HG03520 (cell line): Measurements from ENCODE around the gene NCBP2.

ENCODE experiments used
- ATAC-seq: cut with Tn5 transposase; IDR thresholded peaks from one replicate; pipeline ENCODE4 v1.9.1; 2021; ENCODE audit warnings: mild to moderate bottlenecking, moderate library complexity; ENCODE audit not compliant: unreplicated experiment

Gene NCBP2

GRCh38 chr3:196942226-196942914 lies at the start of gene NCBP2:
NCBP2 (minus strand) TSS chr3:196942528; CDS start chr3:196942503, 25 bp downstream.
- ATAC-seq: peak; percentile 93

DNA sequence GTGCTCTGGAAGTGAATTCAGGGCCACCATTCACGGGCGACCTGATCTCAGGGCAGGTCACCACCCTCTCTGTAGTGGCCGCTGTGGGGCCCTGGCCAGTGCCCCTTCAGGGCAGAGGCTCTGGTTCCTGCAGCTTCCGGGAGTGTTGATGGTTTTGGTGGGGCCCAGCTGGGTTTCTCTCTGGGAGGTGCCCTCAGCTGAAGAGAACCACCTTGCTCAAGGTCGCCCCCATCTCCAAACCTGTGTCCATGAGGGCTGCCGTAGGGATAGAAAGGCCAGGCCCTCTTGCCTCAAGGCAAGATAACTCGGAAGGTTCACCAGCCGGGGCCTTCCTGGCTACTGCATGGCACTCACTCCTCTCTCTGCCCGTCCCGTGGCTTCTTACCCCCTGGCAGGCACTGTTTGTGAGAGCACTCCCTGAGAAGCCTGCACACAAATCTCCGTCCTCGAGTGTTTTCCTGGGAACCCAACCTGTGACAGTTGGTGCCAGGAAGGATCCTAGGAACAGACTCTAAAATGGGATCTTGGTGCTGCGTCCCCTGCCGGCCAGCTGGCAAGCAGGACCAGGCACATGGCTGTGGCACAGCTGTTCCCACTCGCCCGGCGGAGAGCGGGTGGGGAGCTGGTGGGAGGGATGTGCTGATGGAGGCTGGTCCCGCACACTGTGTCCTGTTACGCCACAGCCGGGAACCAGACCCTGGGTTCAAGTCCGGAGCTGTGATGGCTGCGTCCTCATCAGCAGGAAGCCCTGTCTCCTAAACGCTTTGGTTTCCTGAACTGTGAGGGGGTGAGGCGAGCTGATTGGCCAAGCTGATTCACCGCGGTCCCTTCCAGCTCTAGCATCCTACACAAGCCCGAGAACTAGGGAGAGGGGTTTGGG lies 49.5 kb upstream of the NCBP2 start:
- no peak for ATAC-seq

DNA sequence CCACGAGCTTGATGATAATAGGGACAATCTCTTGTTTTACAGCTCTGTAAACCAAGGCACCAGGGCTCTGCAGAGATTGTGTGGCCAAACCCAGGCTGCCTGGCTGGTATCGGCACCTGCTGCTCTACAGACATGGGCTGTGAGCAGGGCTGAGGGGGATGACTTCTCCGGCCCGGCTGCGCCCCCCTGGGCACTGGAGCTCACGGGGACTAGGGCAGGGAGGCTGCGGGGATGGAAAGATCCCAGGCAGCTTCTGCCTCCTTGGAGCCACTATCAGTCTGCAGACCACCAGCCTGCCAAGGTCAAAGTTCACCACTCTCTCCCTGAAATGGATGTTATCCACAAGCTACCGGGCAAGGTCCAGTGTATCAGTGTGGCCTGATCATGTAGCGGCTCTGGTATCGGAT lies 48.3 kb upstream of the NCBP2 start:
- no peak for ATAC-seq

DNA sequence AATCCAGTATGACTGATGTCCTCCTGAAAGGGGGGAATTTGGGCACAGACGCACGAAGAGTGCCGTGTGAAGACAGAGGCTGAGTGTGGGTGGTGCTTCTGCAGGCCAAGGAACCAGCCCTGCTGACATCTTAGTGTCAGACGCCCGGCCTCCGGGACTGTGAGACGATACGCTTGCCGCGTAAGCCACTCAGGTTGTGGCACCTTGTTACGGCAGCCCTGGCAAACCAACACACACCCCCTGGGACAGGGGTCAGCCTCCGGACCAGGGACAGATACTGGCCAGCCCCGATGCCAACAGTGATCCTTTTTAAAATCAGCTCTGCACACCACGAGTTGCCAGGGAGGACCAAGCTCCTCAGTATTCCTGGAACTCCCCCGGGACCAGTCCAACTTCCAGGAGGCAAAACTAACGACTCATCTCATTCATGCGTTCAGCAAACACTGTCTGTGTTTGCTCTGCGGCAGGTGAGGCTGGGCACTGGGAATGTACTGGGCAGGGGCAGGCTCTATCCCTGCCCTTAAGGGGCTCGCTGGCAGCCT lies 47.5 kb upstream of the NCBP2 start:
- ATAC-seq: no peak

GRCh38 chr3:196988241-196989029 lies 46.1 kb upstream of the NCBP2 start:
- ATAC-seq: no peak

- ATAC-seq: no peak
Observed at GRCh38 chr3:196987022-196987421, 44.7 kb upstream of the NCBP2 start.

- no peak for ATAC-seq
Observed at GRCh38 chr3:196985954-196986885, 43.9 kb upstream of the NCBP2 start.

DNA sequence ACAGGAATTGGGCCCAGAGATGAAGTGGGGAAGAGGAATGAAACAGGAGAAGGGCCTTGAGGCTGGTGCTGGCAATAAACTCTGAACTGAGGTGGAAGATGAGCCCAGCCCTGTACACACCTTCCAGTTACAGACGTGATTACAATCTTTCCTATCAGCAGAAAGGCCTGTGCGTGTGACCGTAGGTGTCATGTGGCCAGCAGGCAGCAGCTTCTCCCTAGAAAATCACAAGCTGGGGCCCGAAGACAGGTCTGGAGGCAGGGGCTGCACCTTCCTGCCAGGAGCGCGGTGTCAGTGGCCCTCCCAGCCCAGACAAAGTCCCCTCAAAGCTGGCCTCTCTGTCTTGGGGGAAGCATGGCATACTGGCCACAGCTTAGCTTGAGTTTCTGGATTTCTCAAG lies 43.0 kb upstream of the NCBP2 start:
- ATAC-seq: no peak

DNA sequence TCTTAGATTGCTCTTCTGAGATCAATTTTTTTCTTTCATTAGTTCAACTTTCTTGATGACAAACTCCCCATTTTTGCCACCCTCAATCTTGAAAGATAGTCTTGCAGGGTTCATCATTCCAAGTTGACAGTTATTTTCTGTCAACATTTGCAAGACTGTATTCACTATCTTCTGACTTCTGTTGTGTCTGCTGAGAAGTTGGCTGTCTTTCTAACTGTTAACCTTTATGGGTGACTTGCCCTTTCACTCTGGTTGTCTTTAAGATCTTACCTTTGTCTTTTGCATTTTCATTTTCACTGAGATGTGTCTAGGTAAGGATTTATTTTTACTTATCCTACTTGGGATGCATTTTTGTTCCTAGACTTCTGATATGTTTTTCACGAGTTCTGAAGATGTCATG lies 40.9 kb upstream of the NCBP2 start:
- ATAC-seq: no peak

DNA sequence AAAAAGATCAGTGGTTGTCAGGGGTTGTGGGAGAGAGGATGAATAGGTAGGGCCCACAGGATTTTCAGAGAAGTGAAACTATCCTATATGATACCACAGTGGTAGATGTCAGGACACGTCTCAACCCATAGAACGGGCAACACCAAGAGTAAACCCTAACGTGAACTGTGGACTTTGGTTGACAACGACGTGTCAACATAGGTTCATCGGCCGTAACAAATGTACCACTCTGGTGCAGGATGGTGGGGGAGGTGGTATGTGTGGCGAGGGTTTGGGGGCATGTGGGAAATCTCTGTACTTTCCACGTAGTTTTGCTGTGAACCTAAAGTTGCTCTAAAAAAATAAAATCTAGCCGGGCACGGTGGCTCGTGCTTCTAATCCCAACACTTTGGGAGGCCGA lies 39.3 kb upstream of the NCBP2 start:
- no peak for ATAC-seq

DNA sequence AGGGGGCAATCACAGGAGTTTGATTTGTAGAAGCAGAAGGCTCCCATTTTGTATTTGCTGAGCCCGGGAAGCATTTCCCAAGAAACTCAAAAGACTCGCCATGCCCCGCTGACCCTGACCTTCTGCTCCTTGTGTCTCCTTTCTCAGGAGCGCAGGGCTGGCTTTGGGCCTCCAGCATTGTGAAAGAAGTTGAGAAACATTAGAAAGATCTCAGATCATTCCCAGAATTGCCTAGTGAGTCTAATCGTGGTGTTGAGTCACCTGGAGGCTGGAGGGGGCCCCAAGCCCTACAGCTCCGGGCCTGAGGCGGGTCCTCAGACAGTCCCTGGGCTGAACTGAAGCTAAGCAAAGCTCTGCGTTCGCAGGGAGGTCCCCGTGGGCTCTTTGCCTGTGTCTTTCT lies 37.2 kb upstream of the NCBP2 start:
- no peak for ATAC-seq

DNA sequence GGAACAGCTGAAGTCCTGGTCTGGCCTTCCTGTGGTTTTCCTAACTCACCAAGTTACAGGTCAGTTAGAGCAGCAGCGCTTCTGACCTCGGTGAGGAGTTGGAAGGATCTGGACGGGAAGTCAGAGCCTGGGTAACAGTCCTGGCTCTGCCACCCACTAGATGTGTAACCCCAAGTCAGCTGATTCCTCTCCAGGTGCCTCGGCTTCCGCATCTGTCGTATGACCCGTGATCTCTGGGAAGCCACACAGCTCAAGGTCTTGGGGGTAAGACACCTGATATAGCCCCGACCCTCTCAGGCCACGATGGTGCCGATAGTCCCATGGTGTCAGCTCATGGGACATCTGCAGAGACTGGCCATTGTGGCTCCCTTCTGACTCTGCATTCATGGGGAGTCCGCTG lies 34.6 kb upstream of the NCBP2 start:
- no peak for ATAC-seq

DNA sequence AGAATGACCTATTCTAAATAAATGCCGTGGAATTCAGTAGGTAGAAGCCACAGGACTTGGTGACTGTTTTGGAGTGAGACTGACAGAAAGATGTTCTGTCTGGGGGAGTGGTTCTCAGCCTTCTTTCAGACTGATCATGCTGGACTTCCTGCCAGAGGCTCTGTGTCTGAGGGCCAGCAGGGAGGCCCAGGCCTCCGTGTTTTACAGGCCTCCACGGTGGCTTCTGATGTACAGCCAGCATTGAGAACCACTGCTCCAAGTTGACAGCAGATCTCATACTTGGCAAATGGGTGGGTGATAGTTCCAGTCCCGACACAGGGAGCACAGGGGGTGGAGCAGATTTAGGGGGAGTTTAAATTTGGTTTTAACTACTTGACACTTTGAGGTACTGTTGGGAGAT lies 33.0 kb upstream of the NCBP2 start:
- no peak for ATAC-seq

GRCh38 chr3:196974661-196975060 lies 32.3 kb upstream of the NCBP2 start:
- ATAC-seq: no peak

- ATAC-seq: no peak
Observed at GRCh38 chr3:196971094-196971698, 28.9 kb upstream of the NCBP2 start.

DNA sequence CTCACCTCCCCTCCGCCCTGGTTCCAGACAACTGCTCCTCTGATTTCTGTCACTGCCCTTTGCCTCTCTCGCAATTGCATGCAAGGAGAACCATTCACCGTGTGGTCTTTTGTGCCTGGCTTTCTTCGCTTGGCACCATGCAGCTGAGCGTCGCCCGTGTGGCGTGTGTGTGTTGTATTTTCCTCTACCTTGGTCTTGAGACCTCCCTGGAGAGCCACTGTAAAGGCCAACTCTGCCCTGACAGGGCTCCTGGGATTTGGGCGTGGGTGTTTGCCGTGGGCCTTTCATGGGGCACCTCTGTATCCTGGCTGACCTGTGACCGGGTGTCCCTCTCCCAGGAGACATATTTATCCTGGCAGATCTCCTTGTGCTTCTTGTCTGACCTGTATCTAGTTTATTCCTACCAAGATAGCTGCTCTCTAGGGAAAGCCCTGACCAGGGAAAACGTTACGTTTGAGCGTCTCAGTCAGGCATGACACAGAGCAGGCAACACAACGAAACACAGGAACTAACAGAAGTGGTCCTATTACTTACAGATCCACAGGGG lies 28.3 kb upstream of the NCBP2 start:
- ATAC-seq: no peak

DNA sequence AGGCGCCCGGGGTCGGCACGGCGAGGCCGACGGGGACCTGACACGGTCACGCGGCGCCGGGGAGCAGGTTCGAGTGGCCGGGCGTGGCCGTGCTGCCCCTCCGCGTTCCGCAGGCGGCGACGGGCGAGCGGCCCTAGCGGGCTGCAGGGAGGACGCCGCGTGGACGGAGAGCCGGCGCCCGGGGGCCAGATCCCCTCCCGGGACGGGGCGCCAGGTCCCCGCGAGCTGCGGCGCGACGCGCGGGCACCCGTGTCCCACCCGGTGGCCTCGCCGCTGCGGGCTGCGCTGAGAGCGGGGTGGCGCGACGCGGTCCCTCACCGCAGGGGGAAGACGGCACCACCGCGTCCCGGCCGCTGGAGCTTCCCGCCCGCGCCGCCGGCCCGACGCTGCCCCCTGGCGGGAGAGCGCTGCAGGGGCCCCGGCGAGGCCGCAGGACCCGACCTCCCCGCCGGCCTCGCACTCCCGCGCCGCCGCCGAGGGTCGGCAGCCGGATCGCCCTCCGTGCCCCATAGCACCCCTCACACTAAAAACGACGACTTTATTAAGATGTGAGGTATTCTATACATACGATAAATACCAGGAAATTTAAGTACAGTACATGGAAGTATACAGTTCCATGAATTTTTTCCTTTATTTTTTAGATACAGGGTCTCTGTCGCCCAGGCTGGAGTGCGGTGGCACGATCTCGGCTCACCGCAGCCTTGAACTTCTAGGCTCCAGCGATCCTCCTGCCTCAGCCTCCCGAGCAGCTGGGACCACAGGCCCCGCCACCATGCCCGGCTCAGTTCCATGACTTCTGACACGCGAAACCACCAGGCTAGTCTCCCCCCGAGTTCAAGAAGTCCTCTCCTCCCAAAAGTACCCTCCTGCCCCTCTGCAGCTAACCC lies 27.6 kb upstream of the NCBP2 start:
- ATAC-seq: peak; percentile 43

DNA sequence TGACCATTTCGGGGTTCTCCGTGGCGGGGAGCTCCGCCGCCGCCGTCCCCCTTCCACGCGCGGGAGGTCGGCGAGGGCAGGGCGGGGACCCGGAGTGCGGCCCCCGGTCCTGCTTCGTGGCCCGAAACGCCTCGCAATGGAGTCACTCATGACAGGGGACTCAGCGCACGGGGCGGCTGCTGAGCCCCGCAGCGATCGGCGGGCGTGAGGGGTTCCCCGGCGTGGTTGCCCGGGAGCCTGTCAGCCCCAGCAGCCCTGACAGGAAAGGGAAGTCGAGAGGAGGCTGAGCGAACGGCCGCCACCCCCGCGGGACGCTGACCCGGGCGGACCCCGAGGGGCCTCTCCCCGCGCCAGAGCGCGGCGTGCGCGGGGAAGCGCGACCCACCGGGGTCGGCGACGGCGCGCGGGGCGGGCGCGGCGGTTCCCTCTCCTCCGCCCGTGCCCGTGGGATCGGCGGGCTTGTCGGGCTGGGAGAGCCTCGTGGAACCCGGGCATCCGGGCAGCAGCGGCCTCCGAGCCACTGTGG lies 26.9 kb upstream of the NCBP2 start:
- peak; percentile 35 for ATAC-seq
